SK-N-SH treated with all-trans-retinoic acid at 6 μM for 48 hours (cell line): ENCODE data around the gene MDC1.

Experiments used
- ATAC-seq: fragments of 200-7000 bp; cut with Tn5 transposase; 3 replicates; pipeline ENCODE4 v1.9.1; 2020; ENCODE audit warnings: mild to moderate bottlenecking, moderate library complexity
- ARNTL ChIP-seq: fragments of 450-650 bp; formaldehyde crosslinking; IDR thresholded peaks from 2 replicates; pipeline ENCODE4 v1.5.0; 2020; ENCODE audit warnings: low read depth, mild to moderate bottlenecking, moderate library complexity, borderline replicate concordance
- BACH2 ChIP-seq: fragments of 250-450 bp; sonication (Bioruptor Pico); IDR thresholded peaks from 2 replicates; pipeline ENCODE4 v1.9.0; 2021; ENCODE audit warnings: mild to moderate bottlenecking, borderline replicate concordance
- CREB5 ChIP-seq: fragments of 250-450 bp; sonication (Bioruptor Pico); IDR thresholded peaks from 2 replicates; pipeline ENCODE4 v1.5.1; 2020; ENCODE audit warnings: low read depth, mild to moderate bottlenecking, moderate library complexity
- CSDC2 ChIP-seq: fragments of 250-450 bp; sonication (Bioruptor Pico); IDR thresholded peaks from 2 replicates; pipeline ENCODE4 v1.5.0; 2020; ENCODE audit warnings: mild to moderate bottlenecking, moderate library complexity
- ESRRG ChIP-seq: fragments of 250-450 bp; sonication (Bioruptor Pico); IDR thresholded peaks from 2 replicates; pipeline ENCODE4 v1.6.1; 2021; ENCODE audit warnings: mild to moderate bottlenecking
- GLIS3 ChIP-seq: fragments of 250-450 bp; sonication (Bioruptor Pico); IDR thresholded peaks from 2 replicates; pipeline ENCODE4 v1.5.0; 2020; ENCODE audit warnings: mild to moderate bottlenecking, moderate library complexity
- ISL1 ChIP-seq: fragments of 250-450 bp; sonication (Bioruptor Pico); IDR thresholded peaks from 2 replicates; pipeline ENCODE4 v2.1.2; 2022; ENCODE audit warnings: mild to moderate bottlenecking, moderate library complexity
- OSR1 ChIP-seq: fragments of 250-450 bp; sonication (Bioruptor Pico); IDR thresholded peaks from 2 replicates; pipeline ENCODE4 v1.8.0; 2022; ENCODE audit warnings: moderate library complexity, mild to moderate bottlenecking, inconsistent platforms
- PATZ1 ChIP-seq: fragments of 250-450 bp; sonication (Bioruptor Pico); IDR thresholded peaks from 2 replicates; pipeline ENCODE4 v1.8.0; 2020; ENCODE audit warnings: mild to moderate bottlenecking, moderate library complexity, borderline replicate concordance
- POU6F1 ChIP-seq: fragments of 250-450 bp; sonication (Bioruptor Pico); IDR thresholded peaks from 2 replicates; pipeline ENCODE4 v1.8.0; 2021; ENCODE audit warnings: low read depth, mild to moderate bottlenecking, moderate library complexity, borderline replicate concordance
- PPARA ChIP-seq: fragments of 250-450 bp; sonication (Bioruptor Pico); IDR thresholded peaks from 2 replicates; pipeline ENCODE4 v1.5.0; 2020; ENCODE audit warnings: mild to moderate bottlenecking, borderline replicate concordance
- RARB ChIP-seq: fragments of 250-450 bp; sonication (Bioruptor Pico); IDR thresholded peaks from 2 replicates; pipeline ENCODE4 v1.8.0; 2021; ENCODE audit warnings: mild to moderate bottlenecking, moderate library complexity
- SNAI2 ChIP-seq: fragments of 250-450 bp; sonication (Bioruptor Pico); IDR thresholded peaks from 2 replicates; pipeline ENCODE4 v1.5.0; 2020; ENCODE audit warnings: mild to moderate bottlenecking, moderate library complexity
- TCF4 ChIP-seq: fragments of 250-450 bp; sonication (Bioruptor Pico); IDR thresholded peaks from 2 replicates; pipeline ENCODE4 v1.8.0; 2021; ENCODE audit warnings: mild to moderate bottlenecking, moderate library complexity, borderline replicate concordance
- TOX ChIP-seq: fragments of 250-450 bp; sonication (Bioruptor Pico); IDR thresholded peaks from 2 replicates; pipeline ENCODE4 v1.8.0; 2021; ENCODE audit warnings: mild to moderate bottlenecking, moderate library complexity, borderline replicate concordance
- ZC3H10 ChIP-seq: fragments of 250-450 bp; sonication (Bioruptor Pico); IDR thresholded peaks from 2 replicates; pipeline ENCODE4 v1.5.1; 2021; ENCODE audit warnings: mild to moderate bottlenecking, moderate library complexity
- ZFP3 ChIP-seq: fragments of 250-450 bp; sonication (Bioruptor Pico); IDR thresholded peaks from 2 replicates; pipeline ENCODE4 v1.5.0; 2020; ENCODE audit warnings: mild to moderate bottlenecking, moderate library complexity
- ZFP30 ChIP-seq: fragments of 450-650 bp; formaldehyde crosslinking; IDR thresholded peaks from 2 replicates; pipeline ENCODE4 v1.5.0; 2022; ENCODE audit warnings: mild to moderate bottlenecking, moderate library complexity
- ZNF70 ChIP-seq: fragments of 450-650 bp; formaldehyde crosslinking; IDR thresholded peaks from 2 replicates; pipeline ENCODE4 v1.5.0; 2020; ENCODE audit warnings: mild to moderate bottlenecking, moderate library complexity
- ZNF8 ChIP-seq: fragments of 450-650 bp; formaldehyde crosslinking; IDR thresholded peaks from 2 replicates; pipeline ENCODE4 v1.5.0; 2020; ENCODE audit warnings: mild to moderate bottlenecking, moderate library complexity
- TF ChIP-seq, protein P1 (sequence below): fragments of 250-450 bp; sonication (Bioruptor Pico); IDR thresholded peaks from 2 replicates; pipeline ENCODE4 v1.5.0; 2020; ENCODE audit warnings: mild to moderate bottlenecking, moderate library complexity
- TF ChIP-seq, protein P2 (sequence below): fragments of 250-450 bp; sonication (Bioruptor Pico); IDR thresholded peaks from 2 replicates; pipeline ENCODE4 v1.5.1; 2021; ENCODE audit warnings: mild to moderate bottlenecking, moderate library complexity

The MDC1 gene

GRCh38 chr6:30709101-30709868, 7.8 kb downstream of the MDC1 start:
- TF ChIP-seq PPARA (no peak), ZNF8 (CRISPR knock-in tag) (no peak), ESRRG (CRISPR knock-in tag) (no peak), ISL1 (CRISPR knock-in tag) (no peak), RARB (CRISPR knock-in tag) (no peak), ZFP30 (CRISPR knock-in tag) (no peak), TOX (no peak), BACH2 (CRISPR knock-in tag) (no peak), ARNTL (CRISPR knock-in tag) (no peak), ZFP3 (CRISPR knock-in tag) (no peak), CSDC2 (CRISPR knock-in tag) (no peak), ZC3H10 (CRISPR knock-in tag) (no peak), SNAI2 (CRISPR knock-in tag) (no peak)
- TF ChIP-seq, protein P1, sequence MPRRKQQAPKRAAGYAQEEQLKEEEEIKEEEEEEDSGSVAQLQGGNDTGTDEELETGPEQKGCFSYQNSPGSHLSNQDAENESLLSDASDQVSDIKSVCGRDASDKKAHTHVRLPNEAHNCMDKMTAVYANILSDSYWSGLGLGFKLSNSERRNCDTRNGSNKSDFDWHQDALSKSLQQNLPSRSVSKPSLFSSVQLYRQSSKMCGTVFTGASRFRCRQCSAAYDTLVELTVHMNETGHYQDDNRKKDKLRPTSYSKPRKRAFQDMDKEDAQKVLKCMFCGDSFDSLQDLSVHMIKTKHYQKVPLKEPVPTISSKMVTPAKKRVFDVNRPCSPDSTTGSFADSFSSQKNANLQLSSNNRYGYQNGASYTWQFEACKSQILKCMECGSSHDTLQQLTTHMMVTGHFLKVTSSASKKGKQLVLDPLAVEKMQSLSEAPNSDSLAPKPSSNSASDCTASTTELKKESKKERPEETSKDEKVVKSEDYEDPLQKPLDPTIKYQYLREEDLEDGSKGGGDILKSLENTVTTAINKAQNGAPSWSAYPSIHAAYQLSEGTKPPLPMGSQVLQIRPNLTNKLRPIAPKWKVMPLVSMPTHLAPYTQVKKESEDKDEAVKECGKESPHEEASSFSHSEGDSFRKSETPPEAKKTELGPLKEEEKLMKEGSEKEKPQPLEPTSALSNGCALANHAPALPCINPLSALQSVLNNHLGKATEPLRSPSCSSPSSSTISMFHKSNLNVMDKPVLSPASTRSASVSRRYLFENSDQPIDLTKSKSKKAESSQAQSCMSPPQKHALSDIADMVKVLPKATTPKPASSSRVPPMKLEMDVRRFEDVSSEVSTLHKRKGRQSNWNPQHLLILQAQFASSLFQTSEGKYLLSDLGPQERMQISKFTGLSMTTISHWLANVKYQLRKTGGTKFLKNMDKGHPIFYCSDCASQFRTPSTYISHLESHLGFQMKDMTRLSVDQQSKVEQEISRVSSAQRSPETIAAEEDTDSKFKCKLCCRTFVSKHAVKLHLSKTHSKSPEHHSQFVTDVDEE: no peak
- TF ChIP-seq, all 23 proteins: peak for 0

DNA sequence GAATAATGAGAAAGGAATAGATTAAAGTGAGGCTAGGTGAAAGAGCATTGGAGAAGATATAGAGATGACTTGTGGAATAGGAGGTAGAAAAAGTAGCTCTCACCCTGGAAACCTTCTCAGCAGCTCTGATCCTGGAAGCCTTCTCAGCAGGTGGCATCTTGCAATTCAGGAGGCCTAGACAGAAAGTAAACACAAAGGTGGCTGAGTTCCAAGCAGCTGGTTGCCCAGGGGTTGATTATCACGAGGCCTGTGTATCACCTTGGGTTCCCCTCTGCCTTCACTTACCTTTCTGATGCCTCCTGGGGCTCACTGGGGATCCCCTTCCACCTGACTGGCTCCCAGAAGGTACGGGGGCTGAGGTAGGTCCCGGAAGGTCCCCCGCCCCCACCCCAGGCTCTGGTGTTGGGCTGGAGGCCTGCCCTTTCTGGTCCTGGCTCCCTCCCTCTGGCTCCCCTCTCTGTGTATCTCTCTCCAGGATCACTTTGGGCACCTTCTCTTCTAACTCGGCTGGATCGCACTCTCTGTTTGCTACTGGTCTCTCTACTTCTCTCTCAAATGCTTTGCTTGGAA, 9.7 kb downstream of the MDC1 start:
- ATAC-seq: no peak
- TF ChIP-seq TOX (no peak), ESRRG (CRISPR knock-in tag) (no peak), ZNF8 (CRISPR knock-in tag) (no peak), CREB5 (no peak), PPARA (no peak), PATZ1 (CRISPR knock-in tag) (no peak), TCF4 (CRISPR knock-in tag) (no peak), ZFP30 (CRISPR knock-in tag) (no peak), ISL1 (CRISPR knock-in tag) (no peak), RARB (CRISPR knock-in tag) (no peak), BACH2 (CRISPR knock-in tag) (no peak), POU6F1 (no peak), ZNF70 (no peak), CSDC2 (CRISPR knock-in tag) (no peak), GLIS3 (CRISPR knock-in tag) (no peak)
- TF ChIP-seq, protein P2, sequence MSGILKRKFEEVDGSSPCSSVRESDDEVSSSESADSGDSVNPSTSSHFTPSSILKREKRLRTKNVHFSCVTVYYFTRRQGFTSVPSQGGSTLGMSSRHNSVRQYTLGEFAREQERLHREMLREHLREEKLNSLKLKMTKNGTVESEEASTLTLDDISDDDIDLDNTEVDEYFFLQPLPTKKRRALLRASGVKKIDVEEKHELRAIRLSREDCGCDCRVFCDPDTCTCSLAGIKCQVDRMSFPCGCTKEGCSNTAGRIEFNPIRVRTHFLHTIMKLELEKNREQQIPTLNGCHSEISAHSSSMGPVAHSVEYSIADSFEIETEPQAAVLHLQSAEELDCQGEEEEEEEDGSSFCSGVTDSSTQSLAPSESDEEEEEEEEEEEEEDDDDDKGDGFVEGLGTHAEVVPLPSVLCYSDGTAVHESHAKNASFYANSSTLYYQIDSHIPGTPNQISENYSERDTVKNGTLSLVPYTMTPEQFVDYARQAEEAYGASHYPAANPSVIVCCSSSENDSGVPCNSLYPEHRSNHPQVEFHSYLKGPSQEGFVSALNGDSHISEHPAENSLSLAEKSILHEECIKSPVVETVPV (CRISPR knock-in tag): no peak
- TF ChIP-seq, all 23 proteins: peak for 0

More at GRCh38 chr6:30709101-30709868, 7.8 kb downstream of the MDC1 start:
- no peak for ATAC-seq

- ATAC-seq: no peak
- TF ChIP-seq OSR1: no peak
- TF ChIP-seq, protein P2 (CRISPR knock-in tag): no peak
- TF ChIP-seq SNAI2 (CRISPR knock-in tag): no peak
- TF ChIP-seq BACH2 (CRISPR knock-in tag): no peak
- TF ChIP-seq ZNF8 (CRISPR knock-in tag): no peak
- TF ChIP-seq PPARA: no peak
- TF ChIP-seq, protein P1: no peak
- no peak for TF ChIP-seq ESRRG (CRISPR knock-in tag)
Measured at GRCh38 chr6:30705620-30706019, 11.5 kb downstream of the MDC1 start.
